ENCODE data around the gene PROB1.

DNA sequence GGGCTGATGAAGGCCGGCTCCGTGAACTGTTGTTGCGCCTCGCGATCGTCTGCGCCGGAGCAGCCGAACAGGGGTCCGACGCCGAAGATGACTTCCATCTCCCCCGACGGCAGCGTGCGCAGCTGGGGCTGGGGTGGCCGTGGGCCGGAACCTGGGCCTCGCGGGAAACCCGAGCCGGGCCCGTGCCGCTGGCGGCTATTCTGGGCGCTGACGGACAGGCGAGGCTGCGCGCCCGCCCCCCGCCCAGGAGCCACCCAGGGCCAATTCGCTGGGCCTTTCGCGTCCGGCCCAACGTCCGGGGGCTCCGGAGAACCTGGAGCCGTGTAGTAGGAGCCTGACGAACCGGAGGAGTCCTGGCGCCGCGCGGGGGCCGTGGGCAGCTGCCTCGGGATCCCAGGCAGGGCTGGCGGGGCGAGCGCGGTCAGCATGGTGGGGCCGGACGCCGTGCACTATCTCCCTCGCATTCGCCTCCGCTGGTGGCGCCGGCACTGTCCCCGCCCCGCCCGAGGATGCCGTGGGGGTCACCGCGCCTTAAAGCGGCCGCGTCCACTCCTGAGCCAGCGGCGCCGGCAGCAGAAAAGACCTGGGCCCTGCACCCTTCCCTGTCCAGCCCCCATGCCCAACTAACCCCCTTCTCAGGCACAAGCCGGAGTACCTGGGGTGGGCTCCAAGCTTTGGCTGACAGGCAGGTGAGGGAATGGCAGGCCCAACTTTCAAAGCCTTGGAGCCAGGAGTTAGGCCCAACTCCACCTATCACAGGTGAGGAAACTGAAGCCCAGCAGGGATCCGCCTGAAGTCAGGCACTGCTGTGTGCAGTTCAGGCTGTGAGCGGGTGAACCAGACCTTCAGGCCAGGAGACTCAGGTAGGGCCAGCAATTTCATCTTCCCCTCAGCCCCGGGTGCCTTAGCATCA is at the start of gene PROB1:
- TF ChIP-seq POLR2AphosphoS5 (IDR thresholded peaks at IDR 0.05) (no peak), EZH2 (IDR thresholded peaks at IDR 0.05; ENCODE audit: borderline replicate concordance, insufficient read depth, low read length, poor library complexity, severe bottlenecking) (no peak), EP300 (conservative IDR thresholded peaks at IDR 0.05; ENCODE audit: poor library complexity, severe bottlenecking) (no peak), RAD21 (conservative IDR thresholded peaks at IDR 0.05) (no peak), TAF1 (IDR thresholded peaks at IDR 0.05; ENCODE audit: low read depth) (no peak), MXI1 (conservative IDR thresholded peaks at IDR 0.05; ENCODE audit: poor library complexity, severe bottlenecking) (no peak), SMC3 (conservative IDR thresholded peaks at IDR 0.05; ENCODE audit: poor library complexity) (no peak)
- TF ChIP-seq, protein P1, sequence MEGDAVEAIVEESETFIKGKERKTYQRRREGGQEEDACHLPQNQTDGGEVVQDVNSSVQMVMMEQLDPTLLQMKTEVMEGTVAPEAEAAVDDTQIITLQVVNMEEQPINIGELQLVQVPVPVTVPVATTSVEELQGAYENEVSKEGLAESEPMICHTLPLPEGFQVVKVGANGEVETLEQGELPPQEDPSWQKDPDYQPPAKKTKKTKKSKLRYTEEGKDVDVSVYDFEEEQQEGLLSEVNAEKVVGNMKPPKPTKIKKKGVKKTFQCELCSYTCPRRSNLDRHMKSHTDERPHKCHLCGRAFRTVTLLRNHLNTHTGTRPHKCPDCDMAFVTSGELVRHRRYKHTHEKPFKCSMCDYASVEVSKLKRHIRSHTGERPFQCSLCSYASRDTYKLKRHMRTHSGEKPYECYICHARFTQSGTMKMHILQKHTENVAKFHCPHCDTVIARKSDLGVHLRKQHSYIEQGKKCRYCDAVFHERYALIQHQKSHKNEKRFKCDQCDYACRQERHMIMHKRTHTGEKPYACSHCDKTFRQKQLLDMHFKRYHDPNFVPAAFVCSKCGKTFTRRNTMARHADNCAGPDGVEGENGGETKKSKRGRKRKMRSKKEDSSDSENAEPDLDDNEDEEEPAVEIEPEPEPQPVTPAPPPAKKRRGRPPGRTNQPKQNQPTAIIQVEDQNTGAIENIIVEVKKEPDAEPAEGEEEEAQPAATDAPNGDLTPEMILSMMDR (IDR thresholded peaks at IDR 0.05; ENCODE audit: poor library complexity, severe bottlenecking): no peak
- TF ChIP-seq, protein P2, sequence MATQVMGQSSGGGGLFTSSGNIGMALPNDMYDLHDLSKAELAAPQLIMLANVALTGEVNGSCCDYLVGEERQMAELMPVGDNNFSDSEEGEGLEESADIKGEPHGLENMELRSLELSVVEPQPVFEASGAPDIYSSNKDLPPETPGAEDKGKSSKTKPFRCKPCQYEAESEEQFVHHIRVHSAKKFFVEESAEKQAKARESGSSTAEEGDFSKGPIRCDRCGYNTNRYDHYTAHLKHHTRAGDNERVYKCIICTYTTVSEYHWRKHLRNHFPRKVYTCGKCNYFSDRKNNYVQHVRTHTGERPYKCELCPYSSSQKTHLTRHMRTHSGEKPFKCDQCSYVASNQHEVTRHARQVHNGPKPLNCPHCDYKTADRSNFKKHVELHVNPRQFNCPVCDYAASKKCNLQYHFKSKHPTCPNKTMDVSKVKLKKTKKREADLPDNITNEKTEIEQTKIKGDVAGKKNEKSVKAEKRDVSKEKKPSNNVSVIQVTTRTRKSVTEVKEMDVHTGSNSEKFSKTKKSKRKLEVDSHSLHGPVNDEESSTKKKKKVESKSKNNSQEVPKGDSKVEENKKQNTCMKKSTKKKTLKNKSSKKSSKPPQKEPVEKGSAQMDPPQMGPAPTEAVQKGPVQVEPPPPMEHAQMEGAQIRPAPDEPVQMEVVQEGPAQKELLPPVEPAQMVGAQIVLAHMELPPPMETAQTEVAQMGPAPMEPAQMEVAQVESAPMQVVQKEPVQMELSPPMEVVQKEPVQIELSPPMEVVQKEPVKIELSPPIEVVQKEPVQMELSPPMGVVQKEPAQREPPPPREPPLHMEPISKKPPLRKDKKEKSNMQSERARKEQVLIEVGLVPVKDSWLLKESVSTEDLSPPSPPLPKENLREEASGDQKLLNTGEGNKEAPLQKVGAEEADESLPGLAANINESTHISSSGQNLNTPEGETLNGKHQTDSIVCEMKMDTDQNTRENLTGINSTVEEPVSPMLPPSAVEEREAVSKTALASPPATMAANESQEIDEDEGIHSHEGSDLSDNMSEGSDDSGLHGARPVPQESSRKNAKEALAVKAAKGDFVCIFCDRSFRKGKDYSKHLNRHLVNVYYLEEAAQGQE (IDR thresholded peaks at IDR 0.05; ENCODE audit: borderline replicate concordance): no peak
